ENCODE data around the gene PXMP4.
"Not testable (repeated sequence)": the region's sequence is repeated elsewhere in the genome, so short reads cannot be mapped to it uniquely, and the experiment has no call there.

PXMP4 gene

GRCh38 chr20:33700696-33701441 is 19.2 kb downstream of the PXMP4 start:
- H3K4ac ChIP-seq (ENCODE audit: low read length); H3K9ac ChIP-seq (ENCODE audit: low read depth, low read length, poor library complexity); H3K4me1 ChIP-seq (ENCODE audit: control insufficient read depth in 2 of 2, insufficient read depth in 1 of 2, low read depth in 1 of 2, low read length in 2 of 2); H2AFZ ChIP-seq (ENCODE audit: low read length); H4K8ac ChIP-seq (ENCODE audit: low read depth, low read length); H2BK120ac ChIP-seq (ENCODE audit: low read depth, low read length); H3K36me3 ChIP-seq (replicated peaks in 1 of 2; ENCODE audit: control insufficient read depth in 2 of 2, insufficient read depth in 2 of 2, low read length in 2 of 2); H3K9me3 ChIP-seq (replicated peaks in 1 of 2; ENCODE audit: control insufficient read depth in 2 of 2, insufficient read depth in 1 of 2, low read depth in 1 of 2, low read length in 2 of 2); H4K91ac ChIP-seq (ENCODE audit: low read depth, low read length, poor library complexity); H3K4me3 ChIP-seq (ENCODE audit: low read length in 2 of 2); H3K23ac ChIP-seq (ENCODE audit: low read depth, low read length, poor library complexity); H3K18ac ChIP-seq (ENCODE audit: low read length); H3K79me1 ChIP-seq (ENCODE audit: low read depth, low read length); H2AK5ac ChIP-seq (ENCODE audit: low read depth, low read length); H2BK15ac ChIP-seq (ENCODE audit: low read length); H3K4me2 ChIP-seq (ENCODE audit: insufficient read depth, low read length, poor library complexity, severe bottlenecking); H2BK12ac ChIP-seq (ENCODE audit: low read length); H3K27ac ChIP-seq (replicated peaks; ENCODE audit: low read length); DNase-seq (ENCODE audit: low spot score); H3K27me3 ChIP-seq (ENCODE audit: control insufficient read depth in 3 of 3, insufficient read depth in 3 of 3, low read depth in 1 of 3, low read length in 3 of 3); H2BK5ac ChIP-seq (ENCODE audit: low read length); H3K14ac ChIP-seq (ENCODE audit: low read length): not testable (repeated sequence)
- WGBS, 2 donors (ENCODE audit: extremely low coverage in 2 of 2, insufficient read length in 2 of 2, insufficient replicate concordance in 1 of 2), result no CpG with 5 or more reads among the region's 45 CpGs

- not testable (repeated sequence) for H3K9me3 ChIP-seq (replicated peaks in 1 of 2; ENCODE audit: control insufficient read depth in 2 of 2, insufficient read depth in 1 of 2, low read depth in 1 of 2, low read length in 2 of 2); H4K8ac ChIP-seq (ENCODE audit: low read depth, low read length); H3K27ac ChIP-seq (replicated peaks; ENCODE audit: low read length); H2AFZ ChIP-seq (ENCODE audit: low read length); H3K23ac ChIP-seq (ENCODE audit: low read depth, low read length, poor library complexity); H2BK15ac ChIP-seq (ENCODE audit: low read length); H3K18ac ChIP-seq (ENCODE audit: low read length); H2AK5ac ChIP-seq (ENCODE audit: low read depth, low read length); H3K36me3 ChIP-seq (replicated peaks in 1 of 2; ENCODE audit: control insufficient read depth in 2 of 2, insufficient read depth in 2 of 2, low read length in 2 of 2); H2BK12ac ChIP-seq (ENCODE audit: low read length); H3K14ac ChIP-seq (ENCODE audit: low read length); H3K4ac ChIP-seq (ENCODE audit: low read length); H4K91ac ChIP-seq (ENCODE audit: low read depth, low read length, poor library complexity); H3K4me1 ChIP-seq (ENCODE audit: control insufficient read depth in 2 of 2, insufficient read depth in 1 of 2, low read depth in 1 of 2, low read length in 2 of 2); H3K4me3 ChIP-seq (ENCODE audit: low read length in 2 of 2); H2BK5ac ChIP-seq (ENCODE audit: low read length); DNase-seq (ENCODE audit: low spot score); H2BK120ac ChIP-seq (ENCODE audit: low read depth, low read length); H3K4me2 ChIP-seq (ENCODE audit: insufficient read depth, low read length, poor library complexity, severe bottlenecking); H3K27me3 ChIP-seq (ENCODE audit: control insufficient read depth in 3 of 3, insufficient read depth in 3 of 3, low read depth in 1 of 3, low read length in 3 of 3); H3K79me1 ChIP-seq (ENCODE audit: low read depth, low read length); H3K9ac ChIP-seq (ENCODE audit: low read depth, low read length, poor library complexity)
- WGBS, 2 donors (ENCODE audit: extremely low coverage in 2 of 2, insufficient read length in 2 of 2, insufficient replicate concordance in 1 of 2), result no CpG with 5 or more reads among the region's 27 CpGs
Observed at GRCh38 chr20:33698966-33699365, 21.1 kb downstream of the PXMP4 start.

GRCh38 chr20:33697129-33697528 is 23.0 kb downstream of the PXMP4 start:
- Histone ChIP-seq H2BK15ac (ENCODE audit: low read length) (no peak overlapping the region), H4K8ac (ENCODE audit: low read depth, low read length) (no peak overlapping the region), H2BK12ac (ENCODE audit: low read length) (no peak overlapping the region), H2AFZ (ENCODE audit: low read length) (peak overlapping the region; percentile 76), H3K79me1 (ENCODE audit: low read depth, low read length) (no peaks in the 10 kb centered on the region), H3K27me3 (ENCODE audit: control insufficient read depth in 3 of 3, insufficient read depth in 3 of 3, low read depth in 1 of 3, low read length in 3 of 3) (no peaks in the 10 kb centered on the region), H2BK5ac (ENCODE audit: low read length) (no peak overlapping the region), H3K36me3 (replicated peaks in 1 of 2; ENCODE audit: control insufficient read depth in 2 of 2, insufficient read depth in 2 of 2, low read length in 2 of 2) (no peaks in the 10 kb centered on the region), H3K4ac (ENCODE audit: low read length) (no peak overlapping the region), H3K4me2 (ENCODE audit: insufficient read depth, low read length, poor library complexity, severe bottlenecking) (no peak overlapping the region), H3K4me1 (ENCODE audit: control insufficient read depth in 2 of 2, insufficient read depth in 1 of 2, low read depth in 1 of 2, low read length in 2 of 2) (peaks cover 14 to 16% of the 10 kb centered on the region in 2 donors), H3K4me3 (ENCODE audit: low read length in 2 of 2) (no peak overlapping the region), H3K9ac (ENCODE audit: low read depth, low read length, poor library complexity) (no peak overlapping the region), H4K91ac (ENCODE audit: low read depth, low read length, poor library complexity) (no peak overlapping the region), H3K9me3 (replicated peaks in 1 of 2; ENCODE audit: control insufficient read depth in 2 of 2, insufficient read depth in 1 of 2, low read depth in 1 of 2, low read length in 2 of 2) (peaks cover 0 to 6% of the 10 kb centered on the region in 2 donors), H3K27ac (replicated peaks; ENCODE audit: low read length) (no peak overlapping the region), H2AK5ac (ENCODE audit: low read depth, low read length) (no peak overlapping the region), H3K18ac (ENCODE audit: low read length) (no peak overlapping the region), H2BK120ac (ENCODE audit: low read depth, low read length) (no peak overlapping the region), H3K23ac (ENCODE audit: low read depth, low read length, poor library complexity) (no peak overlapping the region), H3K14ac (ENCODE audit: low read length) (no peak overlapping the region)
- no peak for DNase-seq (ENCODE audit: low spot score)
- no CpG with 5 or more reads among the region's 8 CpGs for WGBS, 2 donors (ENCODE audit: extremely low coverage in 2 of 2, insufficient read length in 2 of 2, insufficient replicate concordance in 1 of 2)

GRCh38 chr20:33696448-33696847 is 23.7 kb downstream of the PXMP4 start:
- no peaks in the 10 kb centered on the region for H3K36me3 ChIP-seq (replicated peaks in 1 of 2; ENCODE audit: control insufficient read depth in 2 of 2, insufficient read depth in 2 of 2, low read length in 2 of 2)
- no peak overlapping the region for H2BK5ac ChIP-seq (ENCODE audit: low read length)
- no peak overlapping the region for H2AK5ac ChIP-seq (ENCODE audit: low read depth, low read length)
- no peak overlapping the region for H3K4me2 ChIP-seq (ENCODE audit: insufficient read depth, low read length, poor library complexity, severe bottlenecking)
- no peak overlapping the region for H4K91ac ChIP-seq (ENCODE audit: low read depth, low read length, poor library complexity)
- no peak overlapping the region for H3K4me3 ChIP-seq (ENCODE audit: low read length in 2 of 2)
- no peak overlapping the region for H3K27ac ChIP-seq (replicated peaks; ENCODE audit: low read length)
- no peaks in the 10 kb centered on the region for H3K79me1 ChIP-seq (ENCODE audit: low read depth, low read length)
- H3K23ac ChIP-seq (ENCODE audit: low read depth, low read length, poor library complexity), result no peak overlapping the region
- no peak overlapping the region for H3K18ac ChIP-seq (ENCODE audit: low read length)
- no peak overlapping the region for H3K4ac ChIP-seq (ENCODE audit: low read length)
- no peak overlapping the region for H3K9ac ChIP-seq (ENCODE audit: low read depth, low read length, poor library complexity)
- H2BK12ac ChIP-seq (ENCODE audit: low read length), result no peak overlapping the region
- H3K27me3 ChIP-seq (ENCODE audit: control insufficient read depth in 3 of 3, insufficient read depth in 3 of 3, low read depth in 1 of 3, low read length in 3 of 3), result no peaks in the 10 kb centered on the region
- no CpG with 5 or more reads among the region's 4 CpGs for WGBS, 2 donors (ENCODE audit: extremely low coverage in 2 of 2, insufficient read length in 2 of 2, insufficient replicate concordance in 1 of 2)
- no peak overlapping the region for H2BK120ac ChIP-seq (ENCODE audit: low read depth, low read length)
- DNase-seq (ENCODE audit: low spot score), result no peak
- H2BK15ac ChIP-seq (ENCODE audit: low read length), result no peak overlapping the region
- H3K9me3 ChIP-seq (replicated peaks in 1 of 2; ENCODE audit: control insufficient read depth in 2 of 2, insufficient read depth in 1 of 2, low read depth in 1 of 2, low read length in 2 of 2), result peaks cover 0 to 6% of the 10 kb centered on the region in 2 donors
- no peak overlapping the region for H3K14ac ChIP-seq (ENCODE audit: low read length)
- peaks cover 14 to 16% of the 10 kb centered on the region in 2 donors for H3K4me1 ChIP-seq (ENCODE audit: control insufficient read depth in 2 of 2, insufficient read depth in 1 of 2, low read depth in 1 of 2, low read length in 2 of 2)
- H2AFZ ChIP-seq (ENCODE audit: low read length), result no peak overlapping the region
- H4K8ac ChIP-seq (ENCODE audit: low read depth, low read length), result no peak overlapping the region
